Measurements from ENCODE around the gene SLC6A11. TPM values are rescaled to one million over a fixed set of nuclear protein-coding genes. Genes with fewer than 3 reads are reported as not detected.

SLC6A11 gene
- total RNA-seq, 2 experiments from 2014 or later: not detected

GRCh38 chr3:10780243-10780642, 35.8 kb upstream of the SLC6A11 start:
- no peak for TF ChIP-seq EZH2phosphoT487 (IDR thresholded peaks at IDR 0.05; ENCODE audit: borderline replicate concordance, low read depth, low read length)
- TF ChIP-seq CTCF (conservative IDR thresholded peaks at IDR 0.05; ENCODE audit: low read length): no peak
- Histone ChIP-seq H3K27ac (ENCODE audit: low read depth, low read length, poor library complexity, severe bottlenecking) (no peak overlapping the region), H3K9me3 (ENCODE audit: low read length) (no peaks in the 10 kb centered on the region), H3K9me2 (ENCODE audit: insufficient read depth, low read length) (no peaks in the 10 kb centered on the region), H3K79me2 (ENCODE audit: insufficient read depth, low read depth, low read length) (no peaks in the 10 kb centered on the region), H3K4me1 (ENCODE audit: insufficient read depth, low read length, poor library complexity, severe bottlenecking) (no peaks in the 10 kb centered on the region), H2AFZ (ENCODE audit: low read length) (no peak overlapping the region), H4K20me1 (ENCODE audit: insufficient read depth, low read length) (0 out of 2 replicates have a peak, but pooled peaks cover 5% of the 10 kb centered on the region), H3K4me2 (ENCODE audit: low read length) (no peak overlapping the region), H3K4me3 (ENCODE audit: low read depth, low read length, poor library complexity, severe bottlenecking) (no peak overlapping the region), H3K36me3 (ENCODE audit: insufficient read depth, low read length) (no peaks in the 10 kb centered on the region)
- CTCF ChIA-PET (ENCODE audit: unreplicated experiment): interaction anchor here (0.6 kb wide), 1 partner anchor 16 kb away, joined by 3 read pairs; no protein-coding TSS in a partner anchor
- BruUV-seq (replicated peaks): no TSS peak
- intact Hi-C loops (cut with micrococcal nuclease; ENCODE audit: unreplicated experiment): no loop called here
- POLR2A ChIA-PET: no interaction called here
- DNase-seq (ENCODE audit: low spot score): no peak

- Histone ChIP-seq H3K9me3 (ENCODE audit: low read length) (no peaks in the 10 kb centered on the region), H3K79me2 (ENCODE audit: insufficient read depth, low read depth, low read length) (no peaks in the 10 kb centered on the region), H3K4me1 (ENCODE audit: insufficient read depth, low read length, poor library complexity, severe bottlenecking) (no peaks in the 10 kb centered on the region), H3K9me2 (ENCODE audit: insufficient read depth, low read length) (no peaks in the 10 kb centered on the region), H3K27ac (ENCODE audit: low read depth, low read length, poor library complexity, severe bottlenecking) (no peak overlapping the region), H3K4me2 (ENCODE audit: low read length) (no peak overlapping the region), H3K36me3 (ENCODE audit: insufficient read depth, low read length) (no peaks in the 10 kb centered on the region), H3K4me3 (ENCODE audit: low read depth, low read length, poor library complexity, severe bottlenecking) (no peak overlapping the region), H4K20me1 (ENCODE audit: insufficient read depth, low read length) (0 out of 2 replicates have a peak, but pooled peaks cover 5% of the 10 kb centered on the region), H2AFZ (ENCODE audit: low read length) (no peak overlapping the region)
- no peak for TF ChIP-seq CTCF (conservative IDR thresholded peaks at IDR 0.05; ENCODE audit: low read length)
- TF ChIP-seq EZH2phosphoT487 (IDR thresholded peaks at IDR 0.05; ENCODE audit: borderline replicate concordance, low read depth, low read length): no peak
- DNase-seq (ENCODE audit: low spot score): no peak
- intact Hi-C loops (cut with micrococcal nuclease; ENCODE audit: unreplicated experiment): no loop called here
- POLR2A ChIA-PET: no interaction called here
- CTCF ChIA-PET (ENCODE audit: unreplicated experiment): no interaction called here
- no TSS peak for BruUV-seq (replicated peaks)
Observed at GRCh38 chr3:10780922-10781321, 35.1 kb upstream of the SLC6A11 start.

- ChIA-PET CTCF (ENCODE audit: unreplicated experiment) (no interaction called here), POLR2A (no interaction called here)
- H3K36me3 ChIP-seq (ENCODE audit: insufficient read depth, low read length): no peaks in the 10 kb centered on the region
- H3K9me2 ChIP-seq (ENCODE audit: insufficient read depth, low read length): no peaks in the 10 kb centered on the region
- H3K4me3 ChIP-seq (ENCODE audit: low read depth, low read length, poor library complexity, severe bottlenecking): no peak overlapping the region
- H3K4me2 ChIP-seq (ENCODE audit: low read length): no peak overlapping the region
- H3K27ac ChIP-seq (ENCODE audit: low read depth, low read length, poor library complexity, severe bottlenecking): no peak overlapping the region
- H4K20me1 ChIP-seq (ENCODE audit: insufficient read depth, low read length): 0 out of 2 replicates have a peak, but pooled peaks cover 5% of the 10 kb centered on the region
- H3K79me2 ChIP-seq (ENCODE audit: insufficient read depth, low read depth, low read length): no peaks in the 10 kb centered on the region
- intact Hi-C loops (cut with micrococcal nuclease; ENCODE audit: unreplicated experiment): no loop called here
- no peaks in the 10 kb centered on the region for H3K9me3 ChIP-seq (ENCODE audit: low read length)
- TF ChIP-seq CTCF (conservative IDR thresholded peaks at IDR 0.05; ENCODE audit: low read length) (no peak), EZH2phosphoT487 (IDR thresholded peaks at IDR 0.05; ENCODE audit: borderline replicate concordance, low read depth, low read length) (no peak)
- no peaks in the 10 kb centered on the region for H3K4me1 ChIP-seq (ENCODE audit: insufficient read depth, low read length, poor library complexity, severe bottlenecking)
- no peak overlapping the region for H2AFZ ChIP-seq (ENCODE audit: low read length)
- no peak for DNase-seq (ENCODE audit: low spot score)
- BruUV-seq (replicated peaks): no TSS peak
Observed at GRCh38 chr3:10781981-10782380, 34.0 kb upstream of the SLC6A11 start.

All from OCI-LY7 (cell line).